H9 (cell line): ENCODE results near the gene SFMBT2. TPM values are rescaled to one million over a fixed set of nuclear protein-coding genes. Genes with fewer than 3 reads are reported as not detected.

Experiments used
- DNase-seq: peaks from one replicate; pipeline ENCODE4 v3.0.0-alpha.2; 2017
- H2AFZ ChIP-seq: one replicate; pipeline ENCODE4 v1.6.1; 2013; ENCODE audit warnings: mild to moderate bottlenecking, low read length, control low read depth, moderate library complexity
- H2AK5ac ChIP-seq: 2 replicates; pipeline ENCODE4 v1.6.1; 2013; ENCODE audit warnings: low read length, control low read depth, mixed read lengths; ENCODE audit not compliant: insufficient read length
- H2BK120ac ChIP-seq: one replicate; pipeline ENCODE4 v1.6.1; 2013; ENCODE audit warnings: low read depth, mild to moderate bottlenecking, low read length, control low read depth, inconsistent platforms; ENCODE audit not compliant: poor library complexity, severe bottlenecking
- H2BK12ac ChIP-seq: 2 replicates; pipeline ENCODE4 v1.6.1; 2013; ENCODE audit warnings: low read length, control low read depth, mixed read lengths, low read depth; ENCODE audit not compliant: insufficient read length
- H2BK15ac ChIP-seq: 2 replicates; pipeline ENCODE4 v1.6.1; 2013; ENCODE audit warnings: low read depth, low read length, control low read depth
- H2BK20ac ChIP-seq: one replicate; pipeline ENCODE4 v1.6.1; 2013; ENCODE audit warnings: low read depth, mild to moderate bottlenecking, low read length, control low read depth, inconsistent platforms; ENCODE audit not compliant: poor library complexity, severe bottlenecking
- H2BK5ac ChIP-seq: 2 replicates; pipeline ENCODE4 v1.6.1; 2013; ENCODE audit warnings: low read length, control low read depth, mixed read lengths; ENCODE audit not compliant: insufficient read length
- H3K14ac ChIP-seq: 2 replicates; pipeline ENCODE4 v1.6.1; 2013; ENCODE audit warnings: low read length, control low read depth; ENCODE audit not compliant: insufficient read depth
- H3K18ac ChIP-seq: 2 replicates; pipeline ENCODE4 v1.6.1; 2013; ENCODE audit warnings: low read depth, mild to moderate bottlenecking, mixed read lengths, low read length, control low read depth; ENCODE audit not compliant: insufficient read length
- H3K23ac ChIP-seq: 2 replicates; pipeline ENCODE4 v1.6.1; 2013; ENCODE audit warnings: low read length, control low read depth, mixed read lengths, low read depth; ENCODE audit not compliant: insufficient read length
- H3K23me2 ChIP-seq: 2 replicates; pipeline ENCODE4 v1.6.1; 2013; ENCODE audit warnings: low read depth, mild to moderate bottlenecking, mixed read lengths, low read length, control low read depth; ENCODE audit not compliant: insufficient read length, poor library complexity, severe bottlenecking
- H3K27ac ChIP-seq: 2 replicates; pipeline ENCODE4 v1.5.1; 2013; ENCODE audit warnings: low read length, control low read depth, mixed read lengths, low read depth; ENCODE audit not compliant: insufficient read length
- H3K27me3 ChIP-seq: 2 replicates; pipeline ENCODE4 v1.6.1; 2013; ENCODE audit warnings: low read length, control low read depth, inconsistent platforms; ENCODE audit not compliant: insufficient read depth
- H3K4ac ChIP-seq: 2 replicates; pipeline ENCODE4 v1.6.1; 2013; ENCODE audit warnings: low read depth, mild to moderate bottlenecking, control low read depth, inconsistent platforms, low read length, moderate library complexity
- H3K4me1 ChIP-seq: 2 replicates; pipeline ENCODE4 v1.6.1; 2013; ENCODE audit warnings: low read length, control low read depth, inconsistent platforms; ENCODE audit not compliant: insufficient read depth
- H3K4me2 ChIP-seq: 2 replicates; pipeline ENCODE4 v1.6.1; 2013; ENCODE audit warnings: low read length, control low read depth, mixed read lengths; ENCODE audit not compliant: insufficient read length, insufficient read depth
- H3K56ac ChIP-seq: 2 replicates; pipeline ENCODE4 v1.6.1; 2013; ENCODE audit warnings: low read depth, mild to moderate bottlenecking, mixed read lengths, low read length, control low read depth; ENCODE audit not compliant: insufficient read length
- H3K79me1 ChIP-seq: 2 replicates; pipeline ENCODE4 v1.6.1; 2013; ENCODE audit warnings: low read depth, mild to moderate bottlenecking, moderate library complexity, low read length, control low read depth, inconsistent platforms; ENCODE audit not compliant: insufficient read depth, poor library complexity, severe bottlenecking
- H3K79me2 ChIP-seq: 2 replicates; pipeline ENCODE4 v1.6.1; 2013; ENCODE audit warnings: low read length, control low read depth, inconsistent platforms; ENCODE audit not compliant: insufficient read depth
- H3K9ac ChIP-seq: 2 replicates; pipeline ENCODE4 v1.6.1; 2013; ENCODE audit warnings: low read length, control low read depth, mixed read lengths; ENCODE audit not compliant: insufficient read length; ENCODE audit errors: extremely low read depth
- H3K9me3 ChIP-seq: one replicate; pipeline ENCODE4 v1.6.1; 2013; ENCODE audit warnings: low read depth, low read length, inconsistent platforms; ENCODE audit not compliant: control insufficient read depth
- H3T11ph ChIP-seq: one replicate; pipeline ENCODE4 v1.6.1; 2013; ENCODE audit warnings: mild to moderate bottlenecking, low read length, control low read depth, inconsistent platforms
- H4K20me1 ChIP-seq: one replicate; pipeline ENCODE4 v1.6.1; 2013; ENCODE audit not compliant: control insufficient read depth, insufficient read length, insufficient read depth
- H4K5ac ChIP-seq: 2 replicates; pipeline ENCODE4 v1.6.1; 2013; ENCODE audit warnings: low read depth, mild to moderate bottlenecking, mixed read lengths, low read length, control low read depth; ENCODE audit not compliant: insufficient read length
- H4K8ac ChIP-seq: replicated peaks from 2 replicates; pipeline ENCODE4 v1.6.1; 2013; ENCODE audit warnings: low read length, control low read depth, mixed read lengths, low read depth; ENCODE audit not compliant: insufficient read length
- H4K91ac ChIP-seq: 2 replicates; pipeline ENCODE4 v1.6.1; 2013; ENCODE audit warnings: low read depth, mild to moderate bottlenecking, moderate library complexity, mixed read lengths, low read length, control low read depth; ENCODE audit not compliant: insufficient read length
- H3K27ac Mint-ChIP-seq, 3 experiments: 2 replicates in 2 of 3; 3 replicates in 1 of 3; pipeline ENCODE4 v1.8.0; 2020 to 2021; ENCODE audit warnings: mixed read lengths in 3 of 3, mild to moderate bottlenecking in 1 of 3, moderate library complexity in 1 of 3
- H3K27me3 Mint-ChIP-seq: 2 replicates; pipeline ENCODE4 v1.8.0; 2021; ENCODE audit warnings: low read depth, mild to moderate bottlenecking, moderate library complexity, mixed read lengths
- H3K36me3 Mint-ChIP-seq, 3 experiments: 2 replicates in 2 of 3; 3 replicates in 1 of 3; pipeline ENCODE4 v1.8.0; 2020 to 2021; ENCODE audit warnings: low read depth in 3 of 3, mixed read lengths in 3 of 3; ENCODE audit not compliant: insufficient read depth in 1 of 3
- H3K4me1 Mint-ChIP-seq, 2 experiments: 2 replicates each; pipeline ENCODE4 v1.8.0; 2020; ENCODE audit warnings: mixed read lengths in 2 of 2
- H3K4me3 Mint-ChIP-seq, 2 experiments: 2 replicates in 1 of 2; 3 replicates in 1 of 2; pipeline ENCODE4 v1.8.0; 2020 to 2021; ENCODE audit warnings: mild to moderate bottlenecking in 2 of 2, mixed read lengths in 2 of 2, moderate library complexity in 1 of 2
- H3K9me3 Mint-ChIP-seq, 2 experiments: 2 replicates in 1 of 2; 3 replicates in 1 of 2; pipeline ENCODE4 v1.8.0; 2020; ENCODE audit warnings: mild to moderate bottlenecking in 2 of 2, mixed read lengths in 2 of 2, moderate library complexity in 1 of 2
- CTCF ChIP-seq: fragments of 200-600 bp; sonication (generic); conservative IDR thresholded peaks from 3 replicates; pipeline ENCODE4 v1.8.0; 2021; ENCODE audit warnings: antibody characterized with exemption, mild to moderate bottlenecking
- WGBS: extraction: QIAGEN DNeasy Blood & Tissue Kit; methylation state at CpG from one replicate; pipeline ENCODE4 v1.1.7; 2013; ENCODE audit warnings: missing lambda C conversion rate, low lambda C conversion rate, mixed read lengths; ENCODE audit not compliant: insufficient read length; ENCODE audit errors: extremely low coverage; 5-methylcytosine and 5-hydroxymethylcytosine counted together
- total RNA-seq: library from RNA; stranded (reverse); gene quantifications from 2 replicates; pipeline ENCODE4 v1.2.1, GENCODE V29; 2021

Gene SFMBT2
- total RNA-seq, 1 experiment from 2014 or later = 5.3 TPM

GRCh38 chr10:7170626-7171322, 240.1 kb downstream of the SFMBT2 start:
- peaks cover 9 to 11% of the 10 kb centered on the region in 2 experiments; a peak in 4 of 5 replicates for H3K9me3 Mint-ChIP-seq
- H3T11ph ChIP-seq = no peak overlapping the region
- no peak overlapping the region for H4K5ac ChIP-seq
- H3K4me2 ChIP-seq = no peak overlapping the region
- H3K4ac ChIP-seq = no peak overlapping the region
- H4K91ac ChIP-seq = no peak overlapping the region
- no peaks in the 10 kb centered on the region for H3K9me3 ChIP-seq
- no peak overlapping the region for H3K18ac ChIP-seq
- no peak overlapping the region for H2BK120ac ChIP-seq
- H2AK5ac ChIP-seq = no peak overlapping the region
- H2BK5ac ChIP-seq = no peak overlapping the region
- no peaks in the 10 kb centered on the region for H3K4me1 ChIP-seq
- TF ChIP-seq CTCF = no peak
- no peak overlapping the region for H2BK20ac ChIP-seq
- DNase-seq = no peak
- H3K79me2 ChIP-seq = no peaks in the 10 kb centered on the region
- H3K9ac ChIP-seq = no peak overlapping the region
- peak overlapping the region in 1 of 3 experiments; percentile 68; a peak in 3 of 7 replicates for H3K27ac Mint-ChIP-seq
- no peak overlapping the region for H3K23ac ChIP-seq
- H2AFZ ChIP-seq = no peak overlapping the region
- no peak overlapping the region for H2BK12ac ChIP-seq
- H3K27me3 Mint-ChIP-seq = no peaks in the 10 kb centered on the region
- no peak overlapping the region for H2BK15ac ChIP-seq
- H3K27ac ChIP-seq = no peak overlapping the region
- no peak overlapping the region; the same call in 1 of the 2 replicates for H3K14ac ChIP-seq
- H4K8ac ChIP-seq = no peak overlapping the region
- no CpG with 5 or more reads among the region's 24 CpGs for WGBS
- H4K20me1 ChIP-seq = no peaks in the 10 kb centered on the region
- no peaks in the 10 kb centered on the region for H3K23me2 ChIP-seq
- H3K4me1 Mint-ChIP-seq = no peaks in the 10 kb centered on the region
- H3K4me3 Mint-ChIP-seq = no peak overlapping the region
- H3K36me3 Mint-ChIP-seq = peaks cover 19 to 34% (median 20%) of the 10 kb centered on the region in 3 experiments
- H3K27me3 ChIP-seq = no peaks in the 10 kb centered on the region
- H3K56ac ChIP-seq = no peak overlapping the region
- H3K79me1 ChIP-seq = no peaks in the 10 kb centered on the region
